Measurements from ENCODE around the gene GLRA2.
A peak's percentile ranks its signal among the peaks of the same experiment; 100 is the strongest.

GLRA2 gene

GRCh38 chrX:14533867-14534266, 4.5 kb downstream of the GLRA2 start:
- peaks cover 0 to 3% of the 10 kb centered on the region in 2 experiments for H3K27me3 ChIP-seq (ENCODE audit: control insufficient read depth in 1 of 2, insufficient read depth in 1 of 2, low read length in 2 of 2)
- H3K4ac ChIP-seq (ENCODE audit: low read depth in 1 of 2, low read length in 2 of 2) = no peak overlapping the region
- no peak overlapping the region for H4K91ac ChIP-seq (ENCODE audit: low read length)
- no CpG with 5 or more reads among the region's 1 CpG for WGBS
- H2BK5ac ChIP-seq (ENCODE audit: low read depth, low read length, poor library complexity, severe bottlenecking) = no peak overlapping the region
- DNase-seq = no peak
- no peak overlapping the region for H3K14ac ChIP-seq (ENCODE audit: low read length in 2 of 2)
- no peak overlapping the region for H3K9ac ChIP-seq (ENCODE audit: low read length)
- no peak overlapping the region for H3K4me2 ChIP-seq (ENCODE audit: low read length, poor library complexity, severe bottlenecking)
- H3K9me3 ChIP-seq (ENCODE audit: control insufficient read depth, low read length) = no peaks in the 10 kb centered on the region
- H2BK15ac ChIP-seq (ENCODE audit: low read depth, poor library complexity, severe bottlenecking) = no peak overlapping the region
- H3K27ac ChIP-seq (ENCODE audit: low read length, poor library complexity, severe bottlenecking) = no peak overlapping the region
- no peak overlapping the region for H2BK120ac ChIP-seq (ENCODE audit: low read depth, low read length)
- no peak overlapping the region for H4K8ac ChIP-seq (ENCODE audit: low read length)
- no peak overlapping the region for H3K23ac ChIP-seq (ENCODE audit: low read length in 2 of 2)
- H2BK12ac ChIP-seq (ENCODE audit: low read length in 2 of 2) = no peak overlapping the region
- no peak overlapping the region for H2AFZ ChIP-seq (ENCODE audit: low read depth, low read length)
- H3K18ac ChIP-seq (ENCODE audit: low read depth in 1 of 2, low read length in 2 of 2) = no peak overlapping the region
- H2AK5ac ChIP-seq (ENCODE audit: low read length, severe bottlenecking) = no peak overlapping the region
- H3K79me1 ChIP-seq (replicated peaks; ENCODE audit: low read length, poor library complexity, severe bottlenecking) = no peaks in the 10 kb centered on the region
- H3K36me3 ChIP-seq (ENCODE audit: control insufficient read depth in 1 of 2, insufficient read depth in 2 of 2, low read depth in 1 of 2, low read length in 2 of 2) = no peaks in the 10 kb centered on the region
- no peak overlapping the region for H3K4me3 ChIP-seq (ENCODE audit: insufficient read depth in 1 of 2, low read depth in 1 of 2, low read length in 2 of 2)
- peaks cover 2% of the 10 kb centered on the region for H3K4me1 ChIP-seq (ENCODE audit: control insufficient read depth, insufficient read depth, low read depth, low read length)

DNA sequence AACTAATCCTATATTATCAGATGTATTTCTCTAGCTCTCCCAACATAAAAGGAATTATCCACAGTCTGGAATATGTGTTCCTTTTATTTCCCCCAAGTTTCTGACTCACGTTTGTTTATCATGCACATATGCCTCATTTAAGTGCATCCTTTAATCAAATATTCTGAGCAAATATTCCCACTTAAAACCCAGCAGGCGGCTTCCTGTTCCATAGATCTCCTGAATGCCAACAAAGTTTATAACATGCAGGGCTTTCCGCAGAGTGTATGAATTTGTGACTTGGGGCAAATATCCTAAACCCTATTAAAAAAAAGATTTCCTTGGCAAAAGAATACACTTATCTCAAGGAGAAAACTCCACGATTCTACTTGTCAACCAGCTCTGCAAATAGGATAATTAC, 16.9 kb downstream of the GLRA2 start:
- WGBS = 67% methylated on average over 1 of the region's 4 CpGs
- Histone ChIP-seq H3K23ac (ENCODE audit: low read length in 2 of 2) (no peak overlapping the region), H3K4me2 (ENCODE audit: low read length, poor library complexity, severe bottlenecking) (no peak overlapping the region), H3K27ac (ENCODE audit: low read length, poor library complexity, severe bottlenecking) (no peak overlapping the region), H3K14ac (ENCODE audit: low read length in 2 of 2) (no peak overlapping the region), H2AFZ (ENCODE audit: low read depth, low read length) (no peak overlapping the region), H4K91ac (ENCODE audit: low read length) (no peak overlapping the region), H3K4me3 (ENCODE audit: insufficient read depth in 1 of 2, low read depth in 1 of 2, low read length in 2 of 2) (no peak overlapping the region), H2AK5ac (ENCODE audit: low read length, severe bottlenecking) (no peak overlapping the region), H3K18ac (ENCODE audit: low read depth in 1 of 2, low read length in 2 of 2) (no peak overlapping the region), H4K8ac (ENCODE audit: low read length) (no peak overlapping the region), H3K4me1 (ENCODE audit: control insufficient read depth, insufficient read depth, low read depth, low read length) (no peaks in the 10 kb centered on the region), H3K9me3 (ENCODE audit: control insufficient read depth, low read length) (no peaks in the 10 kb centered on the region), H3K27me3 (ENCODE audit: control insufficient read depth in 1 of 2, insufficient read depth in 1 of 2, low read length in 2 of 2) (no peaks in the 10 kb centered on the region), H3K36me3 (ENCODE audit: control insufficient read depth in 1 of 2, insufficient read depth in 2 of 2, low read depth in 1 of 2, low read length in 2 of 2) (no peaks in the 10 kb centered on the region), H2BK12ac (ENCODE audit: low read length in 2 of 2) (no peak overlapping the region), H3K79me1 (replicated peaks; ENCODE audit: low read length, poor library complexity, severe bottlenecking) (no peaks in the 10 kb centered on the region), H2BK5ac (ENCODE audit: low read depth, low read length, poor library complexity, severe bottlenecking) (no peak overlapping the region), H3K4ac (ENCODE audit: low read depth in 1 of 2, low read length in 2 of 2) (no peak overlapping the region), H2BK15ac (ENCODE audit: low read depth, poor library complexity, severe bottlenecking) (no peak overlapping the region), H3K9ac (ENCODE audit: low read length) (no peak overlapping the region), H2BK120ac (ENCODE audit: low read depth, low read length) (no peak overlapping the region)
- DNase-seq = no peak

GRCh38 chrX:14554131-14554715, 24.9 kb downstream of the GLRA2 start:
- no peak overlapping the region for H3K4me3 ChIP-seq (ENCODE audit: insufficient read depth in 1 of 2, low read depth in 1 of 2, low read length in 2 of 2)
- H3K4me1 ChIP-seq (ENCODE audit: control insufficient read depth, insufficient read depth, low read depth, low read length) = no peaks in the 10 kb centered on the region

DNA sequence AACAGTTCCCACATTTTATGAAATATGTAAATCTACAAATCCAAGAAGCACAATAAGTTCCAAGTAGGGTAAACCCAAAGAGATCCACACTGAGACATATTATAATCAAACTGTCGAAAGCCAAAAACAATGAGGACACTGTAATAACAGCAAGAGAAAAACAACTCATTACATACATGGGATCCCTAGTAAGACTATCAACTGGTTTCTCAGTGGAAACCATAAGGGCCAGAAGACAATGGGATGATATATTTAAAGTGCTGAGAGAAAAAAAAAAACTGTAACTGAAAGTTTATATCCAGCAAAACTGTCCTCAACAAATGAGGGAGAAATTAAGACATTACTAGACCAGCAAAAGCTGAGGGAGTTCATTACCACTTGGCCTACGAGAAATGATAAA, 34.7 kb downstream of the GLRA2 start:
- no peak overlapping the region for H4K91ac ChIP-seq (ENCODE audit: low read length)
- no peak for DNase-seq
- no peak overlapping the region for H2BK15ac ChIP-seq (ENCODE audit: low read depth, poor library complexity, severe bottlenecking)
- H3K4me1 ChIP-seq (ENCODE audit: control insufficient read depth, insufficient read depth, low read depth, low read length) = no peaks in the 10 kb centered on the region
- no peaks in the 10 kb centered on the region for H3K79me1 ChIP-seq (replicated peaks; ENCODE audit: low read length, poor library complexity, severe bottlenecking)
- no peak overlapping the region for H3K18ac ChIP-seq (ENCODE audit: low read depth in 1 of 2, low read length in 2 of 2)
- H3K9ac ChIP-seq (ENCODE audit: low read length) = no peak overlapping the region
- H3K27ac ChIP-seq (ENCODE audit: low read length, poor library complexity, severe bottlenecking) = no peak overlapping the region
- no peak overlapping the region for H2AFZ ChIP-seq (ENCODE audit: low read depth, low read length)
- H2AK5ac ChIP-seq (ENCODE audit: low read length, severe bottlenecking) = no peak overlapping the region
- peaks cover 28% of the 10 kb centered on the region for H3K9me3 ChIP-seq (ENCODE audit: control insufficient read depth, low read length)
- no peak overlapping the region for H2BK120ac ChIP-seq (ENCODE audit: low read depth, low read length)
- no peak overlapping the region for H3K23ac ChIP-seq (ENCODE audit: low read length in 2 of 2)
- no peak overlapping the region for H2BK5ac ChIP-seq (ENCODE audit: low read depth, low read length, poor library complexity, severe bottlenecking)
- no peak overlapping the region for H2BK12ac ChIP-seq (ENCODE audit: low read length in 2 of 2)
- H3K14ac ChIP-seq (ENCODE audit: low read length in 2 of 2) = no peak overlapping the region
- no peaks in the 10 kb centered on the region for H3K27me3 ChIP-seq (ENCODE audit: control insufficient read depth in 1 of 2, insufficient read depth in 1 of 2, low read length in 2 of 2)
- 100% methylated on average over 1 of the region's 2 CpGs for WGBS
- H3K4me2 ChIP-seq (ENCODE audit: low read length, poor library complexity, severe bottlenecking) = no peak overlapping the region
- no peak overlapping the region for H3K4ac ChIP-seq (ENCODE audit: low read depth in 1 of 2, low read length in 2 of 2)
- no peaks in the 10 kb centered on the region for H3K36me3 ChIP-seq (ENCODE audit: control insufficient read depth in 1 of 2, insufficient read depth in 2 of 2, low read depth in 1 of 2, low read length in 2 of 2)
- no peak overlapping the region for H3K4me3 ChIP-seq (ENCODE audit: insufficient read depth in 1 of 2, low read depth in 1 of 2, low read length in 2 of 2)
- no peak overlapping the region for H4K8ac ChIP-seq (ENCODE audit: low read length)

More at GRCh38 chrX:14554131-14554715, 24.9 kb downstream of the GLRA2 start:
- Histone ChIP-seq H3K23ac (ENCODE audit: low read length in 2 of 2) (no peak overlapping the region), H2BK15ac (ENCODE audit: low read depth, poor library complexity, severe bottlenecking) (no peak overlapping the region), H2BK120ac (ENCODE audit: low read depth, low read length) (no peak overlapping the region), H3K27me3 (ENCODE audit: control insufficient read depth in 1 of 2, insufficient read depth in 1 of 2, low read length in 2 of 2) (no peaks in the 10 kb centered on the region), H3K9ac (ENCODE audit: low read length) (no peak overlapping the region), H2AK5ac (ENCODE audit: low read length, severe bottlenecking) (no peak overlapping the region), H2AFZ (ENCODE audit: low read depth, low read length) (no peak overlapping the region), H2BK5ac (ENCODE audit: low read depth, low read length, poor library complexity, severe bottlenecking) (no peak overlapping the region), H3K14ac (ENCODE audit: low read length in 2 of 2) (no peak overlapping the region), H3K27ac (ENCODE audit: low read length, poor library complexity, severe bottlenecking) (no peak overlapping the region), H3K79me1 (replicated peaks; ENCODE audit: low read length, poor library complexity, severe bottlenecking) (no peaks in the 10 kb centered on the region), H3K4me2 (ENCODE audit: low read length, poor library complexity, severe bottlenecking) (no peak overlapping the region), H2BK12ac (ENCODE audit: low read length in 2 of 2) (no peak overlapping the region), H4K91ac (ENCODE audit: low read length) (no peak overlapping the region), H3K18ac (ENCODE audit: low read depth in 1 of 2, low read length in 2 of 2) (no peak overlapping the region), H3K36me3 (ENCODE audit: control insufficient read depth in 1 of 2, insufficient read depth in 2 of 2, low read depth in 1 of 2, low read length in 2 of 2) (no peaks in the 10 kb centered on the region), H3K4ac (ENCODE audit: low read depth in 1 of 2, low read length in 2 of 2) (no peak overlapping the region), H3K9me3 (ENCODE audit: control insufficient read depth, low read length) (no peaks in the 10 kb centered on the region), H4K8ac (ENCODE audit: low read length) (no peak overlapping the region)
- 83% methylated on average over 1 of the region's 3 CpGs for WGBS
- DNase-seq = peak; percentile 2
